ENCODE measurements around the gene SERAC1. TPM values are rescaled to one million over a fixed set of nuclear protein-coding genes. Genes with fewer than 3 reads are reported as not detected.

The SERAC1 gene
- total RNA-seq, 3 donors from 2014 or later (not counting 1 experiment from before 2014, with no cell fraction given) = 2.1 to 3.0 (median 2.3) TPM

DNA sequence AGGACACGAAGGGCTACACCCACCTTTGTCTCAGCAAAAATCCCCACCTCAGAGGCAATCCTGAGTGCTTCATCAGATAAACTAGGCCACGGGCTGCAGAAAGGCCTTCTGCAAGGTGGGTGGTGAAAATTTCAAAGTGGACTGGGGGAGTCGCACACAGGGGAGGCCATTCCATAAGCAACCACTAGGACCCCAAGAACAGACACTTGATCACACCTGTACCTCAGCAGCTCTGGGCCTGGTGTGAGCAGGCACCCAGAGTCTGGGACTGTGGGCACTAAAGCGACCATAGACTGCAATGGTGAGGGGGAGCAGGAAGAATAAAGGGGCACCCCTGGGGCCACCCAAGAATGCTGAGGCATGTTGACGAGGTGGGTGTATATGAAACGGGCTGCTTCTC, 52.6 kb downstream of the SERAC1 start:
- Mint-ChIP-seq H3K27ac (no peak overlapping the region), H3K4me1 (no peaks in the 10 kb centered on the region), H3K36me3 (peaks cover 9% of the 10 kb centered on the region), H3K9me3 (no peaks in the 10 kb centered on the region), H3K4me3 (no peak overlapping the region), H3K27me3 (ENCODE audit: low read depth in 2 of 2) (no peaks in the 10 kb centered on the region)
- no peak for ATAC-seq
- Histone ChIP-seq H3K4me3 (ENCODE audit: low read length) (no peak overlapping the region), H3K27ac (ENCODE audit: low read length) (no peak overlapping the region), H3K27me3 (ENCODE audit: control insufficient read depth, insufficient read depth, low read length) (no peaks in the 10 kb centered on the region), H3K4me1 (ENCODE audit: control insufficient read depth, insufficient read depth, low read length) (no peaks in the 10 kb centered on the region), H3K9me3 (ENCODE audit: control insufficient read depth, insufficient read depth, low read length) (no peaks in the 10 kb centered on the region), H3K36me3 (ENCODE audit: control insufficient read depth, insufficient read depth, low read length) (peaks cover 17% of the 10 kb centered on the region)
- TF ChIP-seq, protein P1, sequence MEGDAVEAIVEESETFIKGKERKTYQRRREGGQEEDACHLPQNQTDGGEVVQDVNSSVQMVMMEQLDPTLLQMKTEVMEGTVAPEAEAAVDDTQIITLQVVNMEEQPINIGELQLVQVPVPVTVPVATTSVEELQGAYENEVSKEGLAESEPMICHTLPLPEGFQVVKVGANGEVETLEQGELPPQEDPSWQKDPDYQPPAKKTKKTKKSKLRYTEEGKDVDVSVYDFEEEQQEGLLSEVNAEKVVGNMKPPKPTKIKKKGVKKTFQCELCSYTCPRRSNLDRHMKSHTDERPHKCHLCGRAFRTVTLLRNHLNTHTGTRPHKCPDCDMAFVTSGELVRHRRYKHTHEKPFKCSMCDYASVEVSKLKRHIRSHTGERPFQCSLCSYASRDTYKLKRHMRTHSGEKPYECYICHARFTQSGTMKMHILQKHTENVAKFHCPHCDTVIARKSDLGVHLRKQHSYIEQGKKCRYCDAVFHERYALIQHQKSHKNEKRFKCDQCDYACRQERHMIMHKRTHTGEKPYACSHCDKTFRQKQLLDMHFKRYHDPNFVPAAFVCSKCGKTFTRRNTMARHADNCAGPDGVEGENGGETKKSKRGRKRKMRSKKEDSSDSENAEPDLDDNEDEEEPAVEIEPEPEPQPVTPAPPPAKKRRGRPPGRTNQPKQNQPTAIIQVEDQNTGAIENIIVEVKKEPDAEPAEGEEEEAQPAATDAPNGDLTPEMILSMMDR (IDR thresholded peaks at IDR 0.05) = no peak
- intact Hi-C loops (cut with micrococcal nuclease) = no loop called here
- WGBS (ENCODE audit: insufficient coverage) = 78% methylated on average over 6 of the region's 6 CpGs
- DNase-seq = no peak

DNA sequence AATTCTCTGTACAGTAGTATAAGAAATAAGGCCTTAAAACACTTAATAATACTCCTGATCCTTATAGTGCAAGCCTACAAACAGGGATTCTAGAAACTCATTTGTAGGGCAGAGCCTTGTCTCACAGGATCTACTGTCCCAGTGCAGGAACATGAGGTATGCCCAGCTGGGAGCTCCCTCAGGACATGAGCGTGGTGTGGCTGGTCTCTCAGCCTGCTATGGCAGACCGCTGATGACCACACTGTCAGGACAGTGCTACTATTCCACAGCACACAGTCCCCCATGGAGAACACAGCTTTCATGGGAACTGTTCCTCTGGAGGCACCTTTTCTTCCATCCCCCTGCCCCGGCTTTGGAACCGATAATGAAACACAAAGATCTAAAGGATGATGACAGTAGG, 53.0 kb downstream of the SERAC1 start:
- Mint-ChIP-seq H3K4me3 (no peak overlapping the region), H3K36me3 (peaks cover 9% of the 10 kb centered on the region), H3K27me3 (ENCODE audit: low read depth in 2 of 2) (no peaks in the 10 kb centered on the region), H3K9me3 (no peaks in the 10 kb centered on the region), H3K4me1 (no peaks in the 10 kb centered on the region), H3K27ac (no peak overlapping the region)
- H3K4me3 ChIP-seq (ENCODE audit: low read length) = no peak overlapping the region
- TF ChIP-seq, protein P1 (IDR thresholded peaks at IDR 0.05) = no peak
- H3K36me3 ChIP-seq (ENCODE audit: control insufficient read depth, insufficient read depth, low read length) = peaks cover 17% of the 10 kb centered on the region
- no peaks in the 10 kb centered on the region for H3K9me3 ChIP-seq (ENCODE audit: control insufficient read depth, insufficient read depth, low read length)
- 86% methylated on average over 4 of the region's 4 CpGs for WGBS (ENCODE audit: insufficient coverage)
- H3K4me1 ChIP-seq (ENCODE audit: control insufficient read depth, insufficient read depth, low read length) = no peaks in the 10 kb centered on the region
- DNase-seq = no peak
- no peak for ATAC-seq
- H3K27me3 ChIP-seq (ENCODE audit: control insufficient read depth, insufficient read depth, low read length) = no peaks in the 10 kb centered on the region
- H3K27ac ChIP-seq (ENCODE audit: low read length) = no peak overlapping the region
- intact Hi-C loops (cut with micrococcal nuclease) = no loop called here

DNA sequence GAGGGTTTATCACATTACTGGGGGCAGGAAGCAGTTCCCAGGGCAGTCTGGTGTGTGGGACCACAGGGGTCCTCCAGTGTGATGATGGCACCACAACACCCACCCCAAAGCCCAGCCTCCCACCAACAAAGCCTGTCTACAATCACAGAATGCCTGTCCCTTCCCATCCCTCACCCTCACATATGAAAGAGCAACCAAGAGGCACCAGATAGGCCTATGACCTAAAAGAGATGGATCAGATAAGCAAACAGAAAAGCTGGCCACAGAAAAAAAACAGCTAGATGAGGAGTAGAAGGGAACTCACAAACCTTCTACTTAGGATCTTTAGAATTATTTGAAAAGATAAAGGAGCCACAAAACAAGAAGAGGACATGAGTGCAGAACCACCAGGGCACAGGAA, 54.3 kb downstream of the SERAC1 start:
- no peak overlapping the region for H3K27ac Mint-ChIP-seq
- intact Hi-C loops (cut with micrococcal nuclease) = no loop called here
- H3K4me3 ChIP-seq (ENCODE audit: low read length) = no peak overlapping the region
- H3K36me3 Mint-ChIP-seq = peaks cover 9% of the 10 kb centered on the region
- TF ChIP-seq, protein P1 (IDR thresholded peaks at IDR 0.05) = no peak
- H3K27me3 Mint-ChIP-seq (ENCODE audit: low read depth in 2 of 2) = no peaks in the 10 kb centered on the region
- no peak overlapping the region for H3K27ac ChIP-seq (ENCODE audit: low read length)
- H3K36me3 ChIP-seq (ENCODE audit: control insufficient read depth, insufficient read depth, low read length) = peaks cover 17% of the 10 kb centered on the region
- H3K4me3 Mint-ChIP-seq = no peak overlapping the region
- DNase-seq (no peak), ATAC-seq (no peak)
- no peaks in the 10 kb centered on the region for H3K9me3 ChIP-seq (ENCODE audit: control insufficient read depth, insufficient read depth, low read length)
- no peaks in the 10 kb centered on the region for H3K4me1 ChIP-seq (ENCODE audit: control insufficient read depth, insufficient read depth, low read length)
- no peaks in the 10 kb centered on the region for H3K4me1 Mint-ChIP-seq
- H3K9me3 Mint-ChIP-seq = no peaks in the 10 kb centered on the region
- no peaks in the 10 kb centered on the region for H3K27me3 ChIP-seq (ENCODE audit: control insufficient read depth, insufficient read depth, low read length)

DNA sequence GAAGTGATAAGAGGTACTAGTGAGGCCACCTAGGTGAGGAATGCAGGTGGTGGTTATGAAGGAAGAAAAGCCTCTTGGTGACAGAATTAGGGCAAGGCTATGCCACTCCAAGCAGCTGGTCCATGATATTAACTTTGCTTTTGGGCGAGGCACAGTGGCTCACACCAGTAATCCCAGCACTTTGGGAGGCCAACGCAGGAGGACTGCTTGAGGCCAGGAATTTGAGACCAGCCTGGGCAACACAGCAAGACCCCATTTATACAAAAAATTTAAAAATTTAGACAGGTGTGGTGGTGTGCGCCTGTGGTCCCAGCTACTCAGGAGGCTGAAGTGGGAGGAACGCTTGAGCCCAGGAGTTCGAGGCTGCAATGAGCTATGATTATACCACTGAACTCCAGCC, 56.1 kb downstream of the SERAC1 start:
- H3K27ac Mint-ChIP-seq = no peak overlapping the region
- Histone ChIP-seq H3K4me3 (ENCODE audit: low read length) (no peak overlapping the region), H3K9me3 (ENCODE audit: control insufficient read depth, insufficient read depth, low read length) (no peaks in the 10 kb centered on the region), H3K4me1 (ENCODE audit: control insufficient read depth, insufficient read depth, low read length) (no peaks in the 10 kb centered on the region), H3K27ac (ENCODE audit: low read length) (no peak overlapping the region), H3K27me3 (ENCODE audit: control insufficient read depth, insufficient read depth, low read length) (no peaks in the 10 kb centered on the region), H3K36me3 (ENCODE audit: control insufficient read depth, insufficient read depth, low read length) (peaks cover 11% of the 10 kb centered on the region)
- H3K36me3 Mint-ChIP-seq = no peaks in the 10 kb centered on the region
- 100% methylated on average over 5 of the region's 5 CpGs for WGBS (ENCODE audit: insufficient coverage)
- H3K4me3 Mint-ChIP-seq = no peak overlapping the region
- H3K4me1 Mint-ChIP-seq = no peaks in the 10 kb centered on the region
- DNase-seq = no peak
- no peaks in the 10 kb centered on the region for H3K27me3 Mint-ChIP-seq (ENCODE audit: low read depth in 2 of 2)
- no peak for ATAC-seq
- intact Hi-C loops (cut with micrococcal nuclease) = no loop called here
- TF ChIP-seq, protein P1 (IDR thresholded peaks at IDR 0.05) = no peak
- H3K9me3 Mint-ChIP-seq = no peaks in the 10 kb centered on the region
